ENCODE data around the gene IL16.

DNA sequence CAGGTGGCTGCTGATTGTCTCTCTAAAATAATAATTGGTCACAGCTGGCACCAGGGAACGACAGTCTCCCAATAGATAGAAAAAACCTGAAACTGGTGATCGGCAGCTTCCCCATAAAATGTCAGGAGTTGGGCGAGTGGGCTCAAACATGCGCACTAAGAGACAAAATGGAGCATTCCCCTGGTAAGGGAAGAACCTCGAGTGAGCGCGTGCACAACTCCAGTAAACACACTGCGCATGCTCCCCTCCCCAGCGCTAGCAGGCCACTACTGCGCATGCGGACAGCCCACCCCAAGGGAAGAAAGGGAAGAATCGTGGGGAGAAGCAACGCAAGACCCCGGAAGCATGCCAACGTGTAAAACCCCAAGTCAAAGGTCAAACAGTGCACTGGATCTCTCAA, 134.9 kb downstream of the IL16 start:
- TF ChIP-seq CTCF (IDR thresholded peaks at IDR 0.05) (no peak), EZH2 (IDR thresholded peaks at IDR 0.05; ENCODE audit: borderline replicate concordance, insufficient read depth, low read depth, low read length, poor library complexity, severe bottlenecking) (no peak)
